ENCODE results near the gene BRAP.

GRCh38 chr12:111664961-111665865 lies 20.5 kb downstream of the BRAP start:
- TF ChIP-seq POLR2A (IDR thresholded peaks at IDR 0.05) (no peak), CTCF (IDR thresholded peaks at IDR 0.05) (no peak)

Data from tibial nerve (tissue), 3 donors.